K562 (cell line): ENCODE measurements around the gene GCSH. TPM values are rescaled to one million over a fixed set of nuclear protein-coding genes. Genes with fewer than 3 reads are reported as not detected.

Experiments used
- ATF4 ChIP-seq: fragments of 450-650 bp; formaldehyde crosslinking; IDR thresholded peaks from 2 replicates; pipeline ENCODE4 v1.4.0; 2022; ENCODE audit warnings: mild to moderate bottlenecking, moderate library complexity
- ELF1 ChIP-seq: fragments of 200-800 bp; sonication (Bioruptor generic); IDR thresholded peaks from 2 replicates; pipeline ENCODE4 v1.6.1; 2016; ENCODE audit warnings: missing genetic modification characterization, missing compliant biosample characterization
- EWSR1 ChIP-seq: fragments of 450-650 bp; IDR thresholded peaks from 2 replicates; pipeline ENCODE4 v1.6.1; 2018; ENCODE audit warnings: borderline replicate concordance, mild to moderate bottlenecking, low read depth, moderate library complexity; ENCODE audit not compliant: partially characterized antibody
- GTF2B ChIP-seq: IDR thresholded peaks from 2 replicates; pipeline ENCODE4 v1.6.1; 2011; ENCODE audit not compliant: insufficient read length; ENCODE audit errors: extremely low read depth
- MBD1 ChIP-seq: fragments of 250-450 bp; sonication (Bioruptor Pico); IDR thresholded peaks from 2 replicates; pipeline ENCODE4 v1.8.0; 2022; ENCODE audit warnings: inconsistent platforms
- NEUROD1 ChIP-seq: fragments of 150-350 bp; IDR thresholded peaks from 2 replicates; pipeline ENCODE4 v1.6.1; 2014; ENCODE audit warnings: borderline replicate concordance, low read length, low read depth; ENCODE audit not compliant: partially characterized antibody
- TAF1 ChIP-seq: IDR thresholded peaks from 2 replicates; pipeline ENCODE4 v1.6.1; 2011; ENCODE audit warnings: mild to moderate bottlenecking, low read length, moderate library complexity; ENCODE audit not compliant: insufficient read depth, control insufficient read depth, severe bottlenecking; ENCODE audit errors: extremely low read depth
- TRIM28 ChIP-seq: fragments of 450-650 bp; IDR thresholded peaks from 2 replicates; pipeline ENCODE4 v1.6.1; 2017
- ZBED1 ChIP-seq: IDR thresholded peaks from 2 replicates; pipeline ENCODE4 v1.6.1; 2014
- ZC3H11A ChIP-seq: IDR thresholded peaks from 2 replicates; pipeline ENCODE4 v1.6.1; 2012; ENCODE audit warnings: low read depth, low read length, improper control_type of control experiment
- ZNF277 ChIP-seq: fragments of 250-450 bp; sonication (Bioruptor Pico); IDR thresholded peaks from 2 replicates; pipeline ENCODE4 v1.8.0; 2022; ENCODE audit warnings: inconsistent platforms, mild to moderate bottlenecking, moderate library complexity, borderline replicate concordance
- ZNF707 ChIP-seq: fragments of 250-450 bp; sonication (Bioruptor Pico); conservative IDR thresholded peaks from 2 replicates; pipeline ENCODE4 v1.8.0; 2022; ENCODE audit warnings: inconsistent platforms, mild to moderate bottlenecking, moderate library complexity
- ZSCAN32 ChIP-seq: fragments of 450-650 bp; formaldehyde crosslinking; IDR thresholded peaks from 2 replicates; pipeline ENCODE4 v1.4.0; 2020; ENCODE audit warnings: mild to moderate bottlenecking, moderate library complexity
- polyA plus RNA-seq, 8 experiments: library from polyadenylated mRNA; depleted of rRNA in 4 of 8; stranded (reverse) in 5 of 8; unstranded in 3 of 8; fragments of >200 nt; fragmentation: Nextera tagmentation in 2 of 8; fragmentation: Illumina TruSeq in 1 of 8; extraction: Ambion mirVana in 2 of 8; extraction: Trizol in 1 of 8; gene quantifications; 2 replicates each; pipeline versions ENCODE4 v1.2.1 to v1.2.3, GENCODE V29; 2011 to 2014; ENCODE audit warnings: inconsistent platforms in 1 of 8, missing spikeins in 1 of 8
- total RNA-seq, 7 experiments: library from RNA; depleted of rRNA in 6 of 7; stranded (reverse); fragments of >200 nt in 6 of 7; fragmentation: Illumina TruSeq in 2 of 7; extraction: Trizol in 2 of 7; gene quantifications; 2 replicates each; pipeline versions ENCODE4 v1.2.1 to v1.2.3, GENCODE V29; 2011 to 2021; ENCODE audit warnings: low replicate concordance in 1 of 7
- TF ChIP-seq, protein P1 (sequence below): IDR thresholded peaks from 3 replicates; pipeline ENCODE4 v1.6.1; 2011; ENCODE audit warnings: borderline replicate concordance, mild to moderate bottlenecking, moderate library complexity; ENCODE audit not compliant: insufficient read length; ENCODE audit errors: extremely low read depth
- TF ChIP-seq, protein P2 (sequence below): fragments of 250-450 bp; sonication (Bioruptor Pico); IDR thresholded peaks from 2 replicates; pipeline ENCODE4 v1.4.0; 2020; ENCODE audit warnings: mild to moderate bottlenecking

The GCSH gene
- total and polyA plus RNA-seq, 9 of the 15 experiments (the other 6 are each of a cell fraction or from before 2014, with no cell fraction given), result 35.0 to 121 (median 89.0) TPM

DNA sequence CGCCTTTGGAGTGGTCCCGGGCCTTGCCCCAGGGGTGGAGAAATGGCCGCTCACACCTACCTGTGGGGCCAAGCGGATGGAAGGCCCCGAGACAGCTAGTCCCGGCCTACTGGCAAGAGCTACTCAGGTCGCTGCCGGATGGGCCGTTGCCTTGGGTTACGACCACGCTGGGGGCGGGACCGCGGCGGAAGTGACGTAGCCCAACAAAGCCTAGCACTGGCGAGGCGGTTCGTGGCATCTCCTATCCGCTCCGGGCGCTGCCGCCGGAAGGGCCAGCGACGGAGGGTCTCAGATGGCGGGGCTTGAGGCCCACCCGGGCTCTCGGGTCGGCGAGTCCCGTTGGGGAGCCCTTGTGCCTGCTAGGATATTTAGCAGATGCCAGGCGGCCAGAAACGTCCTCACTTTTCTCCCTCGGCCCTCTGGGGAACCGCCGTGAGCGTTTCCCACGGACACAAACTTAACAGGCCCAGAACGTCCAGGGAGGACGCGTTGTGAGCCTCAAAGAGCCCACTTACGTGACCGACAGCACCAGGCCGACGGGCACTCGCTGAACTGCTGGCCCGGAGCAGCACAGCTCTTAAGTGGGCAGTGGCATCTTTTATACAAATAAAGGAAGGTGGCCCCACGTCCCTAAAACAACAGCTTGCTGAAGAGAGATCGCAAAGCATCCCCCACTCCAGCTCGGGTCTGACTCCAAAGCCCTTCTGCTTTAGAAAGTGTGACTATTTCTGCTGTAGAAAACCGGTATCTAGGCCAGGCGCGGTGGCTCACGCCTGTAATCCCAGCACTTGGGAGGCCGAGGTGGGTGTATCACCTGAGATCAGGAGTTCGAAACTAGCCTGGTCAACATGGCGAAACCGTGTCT, 18.9 kb downstream of the GCSH start, which contains the start of gene C16orf46 (continued):
- TF ChIP-seq TAF1, result peak; percentile 71
- TF ChIP-seq, protein P1, sequence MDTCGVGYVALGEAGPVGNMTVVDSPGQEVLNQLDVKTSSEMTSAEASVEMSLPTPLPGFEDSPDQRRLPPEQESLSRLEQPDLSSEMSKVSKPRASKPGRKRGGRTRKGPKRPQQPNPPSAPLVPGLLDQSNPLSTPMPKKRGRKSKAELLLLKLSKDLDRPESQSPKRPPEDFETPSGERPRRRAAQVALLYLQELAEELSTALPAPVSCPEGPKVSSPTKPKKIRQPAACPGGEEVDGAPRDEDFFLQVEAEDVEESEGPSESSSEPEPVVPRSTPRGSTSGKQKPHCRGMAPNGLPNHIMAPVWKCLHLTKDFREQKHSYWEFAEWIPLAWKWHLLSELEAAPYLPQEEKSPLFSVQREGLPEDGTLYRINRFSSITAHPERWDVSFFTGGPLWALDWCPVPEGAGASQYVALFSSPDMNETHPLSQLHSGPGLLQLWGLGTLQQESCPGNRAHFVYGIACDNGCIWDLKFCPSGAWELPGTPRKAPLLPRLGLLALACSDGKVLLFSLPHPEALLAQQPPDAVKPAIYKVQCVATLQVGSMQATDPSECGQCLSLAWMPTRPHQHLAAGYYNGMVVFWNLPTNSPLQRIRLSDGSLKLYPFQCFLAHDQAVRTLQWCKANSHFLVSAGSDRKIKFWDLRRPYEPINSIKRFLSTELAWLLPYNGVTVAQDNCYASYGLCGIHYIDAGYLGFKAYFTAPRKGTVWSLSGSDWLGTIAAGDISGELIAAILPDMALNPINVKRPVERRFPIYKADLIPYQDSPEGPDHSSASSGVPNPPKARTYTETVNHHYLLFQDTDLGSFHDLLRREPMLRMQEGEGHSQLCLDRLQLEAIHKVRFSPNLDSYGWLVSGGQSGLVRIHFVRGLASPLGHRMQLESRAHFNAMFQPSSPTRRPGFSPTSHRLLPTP, result no peak
- TF ChIP-seq MBD1 (CRISPR knock-in tag), result no peak
- no peak for TF ChIP-seq ATF4 (CRISPR knock-in tag)
- no peak for TF ChIP-seq GTF2B
- TF ChIP-seq ZNF277 (CRISPR knock-in tag), result no peak
- TF ChIP-seq ZC3H11A, result no peak
- no peak; the same call in 1 of the 2 replicates for TF ChIP-seq ZBED1
- TF ChIP-seq NEUROD1, result peak; percentile 59
- no peak for TF ChIP-seq EWSR1
- TF ChIP-seq, protein P2, sequence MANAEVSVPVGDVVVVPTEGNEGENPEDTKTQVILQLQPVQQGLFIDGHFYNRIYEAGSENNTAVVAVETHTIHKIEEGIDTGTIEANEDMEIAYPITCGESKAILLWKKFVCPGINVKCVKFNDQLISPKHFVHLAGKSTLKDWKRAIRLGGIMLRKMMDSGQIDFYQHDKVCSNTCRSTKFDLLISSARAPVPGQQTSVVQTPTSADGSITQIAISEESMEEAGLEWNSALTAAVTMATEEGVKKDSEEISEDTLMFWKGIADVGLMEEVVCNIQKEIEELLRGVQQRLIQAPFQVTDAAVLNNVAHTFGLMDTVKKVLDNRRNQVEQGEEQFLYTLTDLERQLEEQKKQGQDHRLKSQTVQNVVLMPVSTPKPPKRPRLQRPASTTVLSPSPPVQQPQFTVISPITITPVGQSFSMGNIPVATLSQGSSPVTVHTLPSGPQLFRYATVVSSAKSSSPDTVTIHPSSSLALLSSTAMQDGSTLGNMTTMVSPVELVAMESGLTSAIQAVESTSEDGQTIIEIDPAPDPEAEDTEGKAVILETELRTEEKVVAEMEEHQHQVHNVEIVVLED, result peak; percentile 56; the same call in 1 of the 2 replicates
- no peak for TF ChIP-seq ZNF707 (CRISPR knock-in tag)
- peak; percentile 40; the same call in 1 of the 2 replicates for TF ChIP-seq ZSCAN32 (CRISPR knock-in tag)
- TF ChIP-seq TRIM28, result no peak
- TF ChIP-seq ELF1 (tag), result no peak; the same call in 1 of the 2 replicates
